ENCODE data around the gene FBLN2. TPM values are rescaled to one million over a fixed set of nuclear protein-coding genes. Genes with fewer than 3 reads are reported as not detected.

FBLN2 gene
- total and polyA plus RNA-seq, 2 of the 13 experiments (the other 11 are each of a cell fraction or from before 2014, with no cell fraction given): not detected

DNA sequence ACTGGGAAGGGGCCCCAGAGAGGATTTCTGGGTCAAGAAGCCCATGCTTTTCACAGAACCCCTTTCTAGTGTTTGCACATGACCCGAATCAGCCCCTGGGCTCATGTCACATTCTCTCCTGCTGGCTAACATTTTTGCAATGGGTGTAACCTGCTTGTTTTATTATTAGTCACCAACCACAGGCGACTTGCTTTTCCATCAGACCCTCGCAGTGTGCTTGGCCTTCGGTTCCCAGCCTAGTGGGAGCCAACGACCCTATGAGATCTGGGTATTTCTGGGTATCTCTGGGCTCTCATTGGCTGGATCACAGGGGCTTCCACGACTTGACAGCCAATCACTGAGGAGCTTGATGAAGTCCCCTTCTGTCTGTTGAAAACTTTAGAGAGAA, 11.0 kb upstream of the FBLN2 start:
- H3K36me3 ChIP-seq (replicated peaks in 1 of 2; ENCODE audit: control insufficient read depth in 1 of 2, insufficient read depth in 2 of 2, low read length in 2 of 2): no peaks in the 10 kb centered on the region
- ATAC-seq: no peak
- H4K20me1 ChIP-seq (ENCODE audit: insufficient read depth, low read length): no peaks in the 10 kb centered on the region
- POLR2A ChIA-PET: no interaction called here
- no peaks in the 10 kb centered on the region for H3K79me2 ChIP-seq (ENCODE audit: insufficient read depth, low read length)
- no peak overlapping the region for H3K4me2 ChIP-seq (ENCODE audit: low read depth, low read length)
- TF ChIP-seq ZNF282 (IDR thresholded peaks at IDR 0.05; ENCODE audit: partially characterized antibody) (no peak), ASH2L (IDR thresholded peaks at IDR 0.05; ENCODE audit: insufficient read length, low read depth, low read length) (no peak), ELF1 (CRISPR knock-in tag; IDR thresholded peaks at IDR 0.05) (no peak)
- TF ChIP-seq, protein P1, sequence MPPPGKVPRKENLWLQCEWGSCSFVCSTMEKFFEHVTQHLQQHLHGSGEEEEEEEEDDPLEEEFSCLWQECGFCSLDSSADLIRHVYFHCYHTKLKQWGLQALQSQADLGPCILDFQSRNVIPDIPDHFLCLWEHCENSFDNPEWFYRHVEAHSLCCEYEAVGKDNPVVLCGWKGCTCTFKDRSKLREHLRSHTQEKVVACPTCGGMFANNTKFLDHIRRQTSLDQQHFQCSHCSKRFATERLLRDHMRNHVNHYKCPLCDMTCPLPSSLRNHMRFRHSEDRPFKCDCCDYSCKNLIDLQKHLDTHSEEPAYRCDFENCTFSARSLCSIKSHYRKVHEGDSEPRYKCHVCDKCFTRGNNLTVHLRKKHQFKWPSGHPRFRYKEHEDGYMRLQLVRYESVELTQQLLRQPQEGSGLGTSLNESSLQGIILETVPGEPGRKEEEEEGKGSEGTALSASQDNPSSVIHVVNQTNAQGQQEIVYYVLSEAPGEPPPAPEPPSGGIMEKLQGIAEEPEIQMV (CRISPR knock-in tag; IDR thresholded peaks at IDR 0.05; ENCODE audit: low read depth): no peak
- BruUV-seq (replicated peaks): no TSS peak
- no peaks in the 10 kb centered on the region for H3K9me3 ChIP-seq (ENCODE audit: low read length)
- WGBS (ENCODE audit: low lambda C conversion rate): 0% methylated on average over 5 of the region's 6 CpGs
- intact Hi-C loops (cut with micrococcal nuclease; ENCODE audit: unreplicated experiment): no loop called here
- H3K4me3 ChIP-seq (replicated peaks in 1 of 3; ENCODE audit: insufficient read depth in 1 of 3, low read depth in 2 of 3, low read length in 3 of 3): no peak overlapping the region
- no peak for FAIRE-seq
- no peaks in the 10 kb centered on the region for H3K4me1 ChIP-seq (ENCODE audit: insufficient read depth, low read length)
- no peak overlapping the region for H2AFZ ChIP-seq (ENCODE audit: low read length)
- no peak for DNase-seq (ENCODE audit: low spot score)
- peaks cover 9 to 73% of the 10 kb centered on the region in 2 experiments for H3K27me3 ChIP-seq (ENCODE audit: control insufficient read depth in 1 of 2, insufficient read depth in 2 of 2, low read length in 2 of 2)
- H3K9ac ChIP-seq (ENCODE audit: insufficient read depth, low read depth, low read length): no peak overlapping the region
- in situ Hi-C loops (cut with HindIII; ENCODE audit: extremely low pct_ligation_motif_present, low pct_unique_long_range_greater_than_20kb): no loop called here
- CTCF ChIA-PET (ENCODE audit: low intra/inter-chr PET ratio, low total read pairs): no interaction called here
- no peak overlapping the region for H3K27ac ChIP-seq (ENCODE audit: extremely low read length, insufficient read depth, low read length)

DNA sequence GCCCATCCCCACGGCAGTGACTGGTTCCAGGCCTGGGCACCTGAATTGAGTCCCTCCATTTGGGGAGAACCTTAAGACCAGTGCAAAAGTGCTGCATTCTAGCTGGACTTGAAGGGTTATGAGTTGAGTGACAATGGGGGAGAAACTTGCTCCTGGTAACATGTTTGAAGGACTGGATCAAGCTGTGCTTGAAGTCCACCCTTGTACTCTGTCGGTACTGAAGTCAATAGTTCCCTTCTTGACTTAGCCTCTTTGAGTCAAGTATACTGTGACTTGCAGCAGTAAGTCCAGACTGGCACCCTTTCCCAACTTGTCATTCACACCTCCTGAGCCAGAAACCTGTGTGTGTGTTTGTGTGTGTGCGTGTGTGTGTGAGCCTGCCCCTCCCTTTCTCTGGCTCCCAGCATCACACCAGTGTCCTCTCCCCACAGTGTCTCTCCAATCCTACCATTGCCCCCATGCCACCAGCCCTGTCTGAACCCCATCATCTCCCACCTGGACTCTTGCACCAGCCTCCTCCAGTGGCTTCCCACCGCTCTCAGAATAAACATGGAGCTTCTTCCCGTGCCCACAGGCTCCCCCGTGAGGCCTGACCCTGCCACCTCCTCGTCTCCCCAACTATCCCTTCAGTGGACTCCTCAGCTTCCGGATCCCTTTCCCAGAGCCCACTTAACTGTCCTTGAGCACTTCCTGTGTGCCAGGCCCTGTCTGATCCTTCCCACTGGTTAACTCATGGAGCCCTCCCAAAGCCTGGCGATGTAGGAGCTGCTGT, 10.2 kb upstream of the FBLN2 start:
- WGBS (ENCODE audit: low lambda C conversion rate): 31% methylated on average over 8 of the region's 9 CpGs
- no TSS peak for BruUV-seq (replicated peaks)
- no peaks in the 10 kb centered on the region for H3K36me3 ChIP-seq (replicated peaks in 1 of 2; ENCODE audit: control insufficient read depth in 1 of 2, insufficient read depth in 2 of 2, low read length in 2 of 2)
- H3K4me1 ChIP-seq (ENCODE audit: insufficient read depth, low read length): no peaks in the 10 kb centered on the region
- no peak overlapping the region for H2AFZ ChIP-seq (ENCODE audit: low read length)
- H3K27ac ChIP-seq (ENCODE audit: extremely low read length, insufficient read depth, low read length): no peak overlapping the region
- H3K9me3 ChIP-seq (ENCODE audit: low read length): no peaks in the 10 kb centered on the region
- no peak overlapping the region for H3K4me3 ChIP-seq (replicated peaks in 1 of 3; ENCODE audit: insufficient read depth in 1 of 3, low read depth in 2 of 3, low read length in 3 of 3)
- ATAC-seq (peak; percentile 33; the same call in 2 of the 3 replicates), FAIRE-seq (no peak), DNase-seq (ENCODE audit: low spot score) (no peak)
- no peaks in the 10 kb centered on the region for H3K79me2 ChIP-seq (ENCODE audit: insufficient read depth, low read length)
- no peak overlapping the region for H3K4me2 ChIP-seq (ENCODE audit: low read depth, low read length)
- in situ Hi-C loops (cut with HindIII; ENCODE audit: extremely low pct_ligation_motif_present, low pct_unique_long_range_greater_than_20kb): no loop called here
- no peaks in the 10 kb centered on the region for H4K20me1 ChIP-seq (ENCODE audit: insufficient read depth, low read length)
- no peak overlapping the region for H3K9ac ChIP-seq (ENCODE audit: insufficient read depth, low read depth, low read length)
- CTCF ChIA-PET (ENCODE audit: low intra/inter-chr PET ratio, low total read pairs): no interaction called here
- intact Hi-C loops (cut with micrococcal nuclease; ENCODE audit: unreplicated experiment): no loop called here
- H3K27me3 ChIP-seq (ENCODE audit: control insufficient read depth in 1 of 2, insufficient read depth in 2 of 2, low read length in 2 of 2): peaks cover 9 to 73% of the 10 kb centered on the region in 2 experiments
- POLR2A ChIA-PET: no interaction called here
- TF ChIP-seq MZF1 (CRISPR knock-in tag; IDR thresholded peaks at IDR 0.05; ENCODE audit: borderline replicate concordance): no peak
- no peak for TF ChIP-seq SRSF9 (IDR thresholded peaks at IDR 0.05; ENCODE audit: borderline replicate concordance, insufficient read depth, low read depth, low read length, poor library complexity, severe bottlenecking)
- TF ChIP-seq GABPA (IDR thresholded peaks at IDR 0.05; ENCODE audit: low read depth, low read length): no peak
- 0 out of 2 replicates have a peak, but pooled peaks have one; percentile 9 for TF ChIP-seq GABPA (CRISPR knock-in tag; IDR thresholded peaks at IDR 0.05; ENCODE audit: low read depth)
- TF ChIP-seq, protein P2, sequence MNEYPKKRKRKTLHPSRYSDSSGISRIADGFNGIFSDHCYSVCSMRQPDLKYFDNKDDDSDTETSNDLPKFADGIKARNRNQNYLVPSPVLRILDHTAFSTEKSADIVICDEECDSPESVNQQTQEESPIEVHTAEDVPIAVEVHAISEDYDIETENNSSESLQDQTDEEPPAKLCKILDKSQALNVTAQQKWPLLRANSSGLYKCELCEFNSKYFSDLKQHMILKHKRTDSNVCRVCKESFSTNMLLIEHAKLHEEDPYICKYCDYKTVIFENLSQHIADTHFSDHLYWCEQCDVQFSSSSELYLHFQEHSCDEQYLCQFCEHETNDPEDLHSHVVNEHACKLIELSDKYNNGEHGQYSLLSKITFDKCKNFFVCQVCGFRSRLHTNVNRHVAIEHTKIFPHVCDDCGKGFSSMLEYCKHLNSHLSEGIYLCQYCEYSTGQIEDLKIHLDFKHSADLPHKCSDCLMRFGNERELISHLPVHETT (CRISPR knock-in tag; conservative IDR thresholded peaks at IDR 0.05): no peak
- TF ChIP-seq TFAP4 (IDR thresholded peaks at IDR 0.05; ENCODE audit: borderline replicate concordance, low read depth): no peak
- no peak for TF ChIP-seq HHEX (CRISPR knock-in tag; IDR thresholded peaks at IDR 0.05)
- TF ChIP-seq HMGA1 (CRISPR knock-in tag; conservative IDR thresholded peaks at IDR 0.05): no peak
- TF ChIP-seq ZNF329 (CRISPR knock-in tag; IDR thresholded peaks at IDR 0.05; ENCODE audit: low read depth): peak; percentile 96
- no peak for TF ChIP-seq SOX13 (IDR thresholded peaks at IDR 0.05)
- TF ChIP-seq SOX13 (CRISPR knock-in tag; conservative IDR thresholded peaks at IDR 0.05 in 1 of 2, IDR thresholded peaks at IDR 0.05 in 1 of 2): no peak
- TF ChIP-seq NCOA5 (CRISPR knock-in tag; IDR thresholded peaks at IDR 0.05): no peak

Measured in HepG2 (cell line).